PC-3 (cell line): Measurements from ENCODE around the gene TUBE1. TPM values are rescaled to one million over a fixed set of nuclear protein-coding genes. Genes with fewer than 3 reads are reported as not detected.

Experiments
- ATAC-seq: fragments of 200-7000 bp; cut with Tn5 transposase; 2 replicates; pipeline ENCODE4 v1.9.1; 2020; ENCODE audit warnings: mild to moderate bottlenecking, moderate library complexity
- BruUV-seq: library from RNA; stranded (reverse); fragments of 400-500 nt; replicated peaks from 2 replicates; lab custom pipeline; 2021; lab: Mats Ljungman, UMichigan
- CTCF ChIA-PET: fragments of 300-600 bp; sonication (Branson Sonifier 250); formaldehyde crosslinking; loops from one replicate; lab custom pipeline; 2022; ENCODE audit warnings: antibody characterized with exemption; lab: Charles Lee
- POLR2A ChIA-PET: fragments of 300-600 bp; sonication (Branson Sonifier 250); formaldehyde crosslinking; loops from one replicate; lab custom pipeline; 2022; ENCODE audit warnings: antibody characterized with exemption; ENCODE audit not compliant: unreplicated experiment; lab: Charles Lee
- DNase-seq: peaks from one replicate; pipeline ENCODE4 v3.0.0-alpha.2; 2015
- H2AFZ ChIP-seq: fragments of 300-600 bp; sonication (generic); 2 replicates; pipeline ENCODE4 v1.6.0; 2016; ENCODE audit warnings: antibody characterized with exemption, low read length
- H3F3A ChIP-seq: fragments of 300-600 bp; sonication (generic); one replicate; pipeline ENCODE4 v1.6.0; 2017; ENCODE audit warnings: antibody characterized with exemption, low read length, control low read depth, mild to moderate bottlenecking; ENCODE audit not compliant: unreplicated experiment
- H3K27ac ChIP-seq: fragments of 300-600 bp; sonication (generic); 2 replicates; pipeline ENCODE4 v1.5.1; 2016; ENCODE audit warnings: mild to moderate bottlenecking, low read length
- H3K27me3 ChIP-seq: fragments of 300-600 bp; sonication (generic); 2 replicates; pipeline ENCODE4 v1.6.1; 2016; ENCODE audit warnings: low read length, mixed read lengths
- H3K36me3 ChIP-seq: fragments of 300-600 bp; sonication (generic); 2 replicates; pipeline ENCODE4 v1.6.1; 2016; ENCODE audit warnings: low read depth, mixed run types, low read length, mixed read lengths
- H3K4me1 ChIP-seq: fragments of 300-600 bp; sonication (generic); 2 replicates; pipeline ENCODE4 v1.5.1; 2016; ENCODE audit warnings: low read length; ENCODE audit not compliant: insufficient read depth
- H3K4me2 ChIP-seq: fragments of 300-600 bp; sonication (generic); 2 replicates; pipeline ENCODE4 v1.6.0; 2016; ENCODE audit warnings: low read length
- H3K4me3 ChIP-seq: fragments of 300-600 bp; sonication (generic); 2 replicates; pipeline ENCODE4 v1.5.1; 2016; ENCODE audit warnings: mild to moderate bottlenecking, low read length, mixed read lengths
- H3K79me2 ChIP-seq: fragments of 300-600 bp; sonication (generic); 2 replicates; pipeline ENCODE4 v1.6.1; 2017; ENCODE audit warnings: low read length, mixed read lengths
- H3K9ac ChIP-seq: fragments of 300-600 bp; sonication (generic); 2 replicates; pipeline ENCODE4 v1.6.0; 2016; ENCODE audit warnings: mild to moderate bottlenecking, low read length
- H3K9me2 ChIP-seq: fragments of 300-600 bp; sonication (generic); replicated peaks from 2 replicates; pipeline ENCODE4 v1.6.1; 2016; ENCODE audit warnings: mixed run types, low read length, mixed read lengths
- H3K9me3 ChIP-seq: fragments of 300-600 bp; sonication (generic); 2 replicates; pipeline ENCODE4 v1.6.1; 2016; ENCODE audit warnings: low read length, mixed read lengths
- H4K20me1 ChIP-seq: fragments of 300-600 bp; sonication (generic); 2 replicates; pipeline ENCODE4 v1.6.1; 2016; ENCODE audit warnings: low read length, mixed read lengths
- EZH2 ChIP-seq: fragments of 300-600 bp; sonication (generic); IDR thresholded peaks from one replicate; pipeline ENCODE4 v1.6.1; 2017; ENCODE audit warnings: antibody characterized with exemption, mild to moderate bottlenecking, low read length; ENCODE audit not compliant: unreplicated experiment
- EZH2phosphoT487 ChIP-seq: fragments of 300-600 bp; sonication (generic); IDR thresholded peaks from 2 replicates; pipeline ENCODE4 v1.6.1; 2018; ENCODE audit warnings: mild to moderate bottlenecking, antibody characterized with exemption, low read length, borderline replicate concordance
- intact Hi-C: fragments of 100-400 bp; cut with micrococcal nuclease; formaldehyde crosslinking; loops from 2 replicates; pipeline ENCODE4 v1.9.0; 2023
- total RNA-seq: library from RNA; depleted of rRNA; stranded (reverse); fragments of >200 nt; gene quantifications from 2 replicates; pipeline ENCODE4 v1.2.3, GENCODE V29; 2014; rRNA removed
- TF ChIP-seq, protein P1 (sequence below): fragments of 300-600 bp; sonication (generic); conservative IDR thresholded peaks from 2 replicates; pipeline ENCODE4 v1.5.1; 2017; ENCODE audit warnings: antibody characterized with exemption, low read depth, mild to moderate bottlenecking, low read length

The TUBE1 gene
- total RNA-seq, 1 experiment from 2014 or later = 9.5 TPM

DNA sequence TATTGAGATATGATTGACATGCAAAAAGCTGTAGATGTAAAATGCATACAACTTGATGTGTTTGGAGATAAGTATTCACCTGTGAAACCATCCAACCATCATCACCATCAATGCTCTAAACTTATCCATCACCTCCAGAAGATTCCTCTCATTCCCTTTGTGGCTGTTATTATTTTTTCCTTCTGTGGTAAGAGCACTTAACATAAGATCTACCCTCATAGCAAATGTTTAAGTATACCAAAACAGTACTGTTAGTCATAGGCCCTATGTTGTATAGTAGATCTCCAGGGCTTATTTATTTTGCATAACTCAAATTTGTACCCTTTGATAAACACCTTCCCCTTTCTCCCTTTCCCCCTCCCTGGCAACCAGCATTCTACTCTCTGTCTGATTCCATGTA, 64.5 kb downstream of the TUBE1 start:
- H3F3A ChIP-seq = no peaks in the 10 kb centered on the region
- POLR2A ChIA-PET = no interaction called here

DNA sequence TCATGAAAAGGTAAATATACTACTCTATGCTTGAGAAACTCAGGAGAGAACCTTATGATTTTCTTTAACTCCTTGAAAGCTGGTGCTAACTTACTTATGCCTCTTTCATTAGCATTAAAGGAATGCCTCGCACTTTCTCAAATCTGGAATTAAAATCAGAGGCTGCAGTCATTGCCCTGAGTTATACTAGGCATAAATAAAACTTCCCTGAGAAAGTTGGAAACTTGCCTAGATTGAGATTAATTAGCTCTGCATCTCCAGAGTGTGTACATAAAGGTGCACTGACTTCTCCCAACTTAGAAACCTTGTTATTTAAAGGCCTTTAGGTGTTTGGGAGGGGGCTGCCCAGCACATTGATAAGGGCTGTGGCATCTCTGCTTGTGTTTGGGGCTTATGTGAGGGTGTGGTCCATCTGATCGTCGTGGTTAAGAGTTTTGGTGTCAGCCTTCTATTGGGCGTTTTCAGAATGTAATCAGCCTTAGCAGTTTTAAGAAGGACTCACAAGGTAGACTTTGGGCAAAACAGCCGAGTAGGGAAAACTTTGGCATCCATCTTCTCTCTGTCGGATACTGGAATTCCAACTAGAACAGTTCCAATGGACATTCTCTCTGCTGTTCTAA, 65.5 kb downstream of the TUBE1 start:
- Histone ChIP-seq H3K9ac (no peak overlapping the region), H3K79me2 (no peaks in the 10 kb centered on the region), H4K20me1 (no peaks in the 10 kb centered on the region), H3F3A (no peaks in the 10 kb centered on the region), H3K4me2 (no peak overlapping the region), H3K9me3 (no peaks in the 10 kb centered on the region), H3K27me3 (no peaks in the 10 kb centered on the region), H3K36me3 (no peaks in the 10 kb centered on the region), H2AFZ (no peak overlapping the region), H3K4me1 (peaks cover 23% of the 10 kb centered on the region), H3K4me3 (no peak overlapping the region), H3K27ac (no peak overlapping the region), H3K9me2 (no peaks in the 10 kb centered on the region)
- CTCF ChIA-PET = no interaction called here
- no peak for DNase-seq
- BruUV-seq = no TSS peak
- intact Hi-C loops = no loop called here
- no peak for ATAC-seq
- no peak for TF ChIP-seq EZH2phosphoT487
- TF ChIP-seq, protein P1, sequence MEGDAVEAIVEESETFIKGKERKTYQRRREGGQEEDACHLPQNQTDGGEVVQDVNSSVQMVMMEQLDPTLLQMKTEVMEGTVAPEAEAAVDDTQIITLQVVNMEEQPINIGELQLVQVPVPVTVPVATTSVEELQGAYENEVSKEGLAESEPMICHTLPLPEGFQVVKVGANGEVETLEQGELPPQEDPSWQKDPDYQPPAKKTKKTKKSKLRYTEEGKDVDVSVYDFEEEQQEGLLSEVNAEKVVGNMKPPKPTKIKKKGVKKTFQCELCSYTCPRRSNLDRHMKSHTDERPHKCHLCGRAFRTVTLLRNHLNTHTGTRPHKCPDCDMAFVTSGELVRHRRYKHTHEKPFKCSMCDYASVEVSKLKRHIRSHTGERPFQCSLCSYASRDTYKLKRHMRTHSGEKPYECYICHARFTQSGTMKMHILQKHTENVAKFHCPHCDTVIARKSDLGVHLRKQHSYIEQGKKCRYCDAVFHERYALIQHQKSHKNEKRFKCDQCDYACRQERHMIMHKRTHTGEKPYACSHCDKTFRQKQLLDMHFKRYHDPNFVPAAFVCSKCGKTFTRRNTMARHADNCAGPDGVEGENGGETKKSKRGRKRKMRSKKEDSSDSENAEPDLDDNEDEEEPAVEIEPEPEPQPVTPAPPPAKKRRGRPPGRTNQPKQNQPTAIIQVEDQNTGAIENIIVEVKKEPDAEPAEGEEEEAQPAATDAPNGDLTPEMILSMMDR = no peak
- no peak for TF ChIP-seq EZH2
- POLR2A ChIA-PET = no interaction called here

More for the DNA sequence above, 64.5 kb downstream of the TUBE1 start:
- no TSS peak for BruUV-seq
- H3K27ac ChIP-seq = no peak overlapping the region
- no peak overlapping the region for H2AFZ ChIP-seq
- no peaks in the 10 kb centered on the region for H3K9me2 ChIP-seq
- no peaks in the 10 kb centered on the region for H4K20me1 ChIP-seq
- H3K79me2 ChIP-seq = no peaks in the 10 kb centered on the region
- no peak overlapping the region for H3K4me3 ChIP-seq
- H3K27me3 ChIP-seq = no peaks in the 10 kb centered on the region
- TF ChIP-seq EZH2phosphoT487 (no peak), EZH2 (no peak)
- TF ChIP-seq, protein P1 = no peak
- no peaks in the 10 kb centered on the region for H3K36me3 ChIP-seq
- H3K4me1 ChIP-seq = peaks cover 18% of the 10 kb centered on the region
- H3K9ac ChIP-seq = no peak overlapping the region
- CTCF ChIA-PET = no interaction called here
- H3K4me2 ChIP-seq = no peak overlapping the region
- ATAC-seq (no peak), DNase-seq (no peak)
- H3K9me3 ChIP-seq = no peaks in the 10 kb centered on the region
- intact Hi-C loops = no loop called here

Other genes with a start within 250 kb of the TUBE1 start
- 27.6 and 57.4 TPM in 2 replicates for gene FYN, start 214.0 kb downstream of the TUBE1 start, total RNA-seq
- gene CCN6, start 33.4 kb downstream of the TUBE1 start, total RNA-seq = not detected in 2 replicates
- gene FAM229B, start 109 bp upstream of the TUBE1 start, total RNA-seq = 2.8 and 6.7 TPM in 2 replicates
- gene LAMA4, start 167.1 kb upstream of the TUBE1 start, total RNA-seq = 9.4 and 18.3 TPM in 2 replicates